ENCODE data around the gene OVCA2.

- no peak for TF ChIP-seq CTCF (IDR thresholded peaks at IDR 0.05)
- TF ChIP-seq POLR2A (IDR thresholded peaks at IDR 0.05), result no peak
These were observed 30.1 kb upstream of the OVCA2 start for GRCh38 chr17:2011411-2012371.

All from adrenal gland (tissue), 5 donors.